AG04450 (cell line): Measurements from ENCODE around the gene DLL3. TPM values are rescaled to one million over a fixed set of nuclear protein-coding genes. Genes with fewer than 3 reads are reported as not detected.
"Not testable (repeated sequence)": the region's sequence is repeated elsewhere in the genome, so short reads cannot be mapped to it uniquely, and the experiment has no call there.

Experiments
- CTCF ChIA-PET: fragments of 300-600, 350-600 bp; formaldehyde crosslinking; extraction: SDS; loops from one replicate; lab custom pipeline; 2022; ENCODE audit warnings: antibody characterized with exemption, inconsistent platforms; lab: Charles Lee
- POLR2A ChIA-PET: fragments of 350-600 bp; formaldehyde crosslinking; extraction: SDS; loops from one replicate; lab custom pipeline; 2021; ENCODE audit warnings: antibody characterized with exemption, inconsistent platforms; lab: Yijun Ruan, JAX
- DNase-seq: peaks from one replicate; pipeline ENCODE4 v3.0.0-alpha.2; 2011; ENCODE audit warnings: low read depth, low spot score
- H3K27ac ChIP-seq: one replicate; pipeline ENCODE4 v1.5.1; 2012; ENCODE audit warnings: low read depth, low read length, control low read depth
- H3K27me3 ChIP-seq: one replicate; pipeline ENCODE4 v1.6.0; 2012; ENCODE audit warnings: low read length; ENCODE audit not compliant: control insufficient read depth, insufficient read depth
- H3K4me3 ChIP-seq: 2 replicates; pipeline ENCODE4 v1.5.1; 2011; ENCODE audit warnings: mild to moderate bottlenecking, low read depth, low read length, control low read depth
- H3K9me3 ChIP-seq: 2 replicates; pipeline ENCODE4 v1.5.1; 2012; ENCODE audit warnings: low read length; ENCODE audit not compliant: control insufficient read depth, insufficient read depth
- CTCF ChIP-seq: IDR thresholded peaks from 2 replicates; pipeline ENCODE4 v1.5.1; 2011; ENCODE audit warnings: low read depth, low read length, control low read depth, inconsistent platforms
- polyA minus RNA-seq: library from RNA; depleted of rRNA, polyadenylated mRNA; stranded (reverse); fragments of >200 nt; gene quantifications from 2 replicates; pipeline ENCODE4 v1.2.3, GENCODE V29; 2011; rRNA and poly(A)+ RNA removed
- polyA plus RNA-seq: library from polyadenylated mRNA; depleted of rRNA; stranded (reverse); fragments of >200 nt; gene quantifications from 2 replicates; pipeline ENCODE4 v1.2.3, GENCODE V29; 2011; rRNA removed

DLL3 gene, protein sequence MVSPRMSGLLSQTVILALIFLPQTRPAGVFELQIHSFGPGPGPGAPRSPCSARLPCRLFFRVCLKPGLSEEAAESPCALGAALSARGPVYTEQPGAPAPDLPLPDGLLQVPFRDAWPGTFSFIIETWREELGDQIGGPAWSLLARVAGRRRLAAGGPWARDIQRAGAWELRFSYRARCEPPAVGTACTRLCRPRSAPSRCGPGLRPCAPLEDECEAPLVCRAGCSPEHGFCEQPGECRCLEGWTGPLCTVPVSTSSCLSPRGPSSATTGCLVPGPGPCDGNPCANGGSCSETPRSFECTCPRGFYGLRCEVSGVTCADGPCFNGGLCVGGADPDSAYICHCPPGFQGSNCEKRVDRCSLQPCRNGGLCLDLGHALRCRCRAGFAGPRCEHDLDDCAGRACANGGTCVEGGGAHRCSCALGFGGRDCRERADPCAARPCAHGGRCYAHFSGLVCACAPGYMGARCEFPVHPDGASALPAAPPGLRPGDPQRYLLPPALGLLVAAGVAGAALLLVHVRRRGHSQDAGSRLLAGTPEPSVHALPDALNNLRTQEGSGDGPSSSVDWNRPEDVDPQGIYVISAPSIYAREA
- polyA plus RNA-seq (0.47 and 0.58 TPM in 2 replicates), polyA minus RNA-seq (0.18 TPM in 1 of 2 replicates, not detected in the other)

GRCh38 chr19:39498798-39499642, at the start of gene DLL3:
Gene DLL3, plus strand, starts transcription at chr19:39498947. Its CDS starts 28 bp downstream, at chr19:39498975.
- no peak for DNase-seq
- POLR2A ChIA-PET = interaction anchor here (1.6 kb wide), 1 partner anchor 63 kb away, joined by 8 read pairs; the partner anchor contains the start of gene RPS16
- Histone ChIP-seq H3K27ac (no peak within 1 kb of the TSS), H3K27me3 (peaks cover 43% of the 10 kb centered on the region), H3K9me3 (peaks cover 3% of the 10 kb centered on the region; the same call in 1 of the 2 replicates), H3K4me3 (peak within 1 kb of the TSS; percentile 39)
- TF ChIP-seq CTCF = no peak
- CTCF ChIA-PET = interaction anchor here (0.6 to 1.9 kb wide), 3 partner anchors 35 to 59 kb away, joined by 3 to 10 read pairs (median 4); partner anchors contain the start of gene EID2

DNA sequence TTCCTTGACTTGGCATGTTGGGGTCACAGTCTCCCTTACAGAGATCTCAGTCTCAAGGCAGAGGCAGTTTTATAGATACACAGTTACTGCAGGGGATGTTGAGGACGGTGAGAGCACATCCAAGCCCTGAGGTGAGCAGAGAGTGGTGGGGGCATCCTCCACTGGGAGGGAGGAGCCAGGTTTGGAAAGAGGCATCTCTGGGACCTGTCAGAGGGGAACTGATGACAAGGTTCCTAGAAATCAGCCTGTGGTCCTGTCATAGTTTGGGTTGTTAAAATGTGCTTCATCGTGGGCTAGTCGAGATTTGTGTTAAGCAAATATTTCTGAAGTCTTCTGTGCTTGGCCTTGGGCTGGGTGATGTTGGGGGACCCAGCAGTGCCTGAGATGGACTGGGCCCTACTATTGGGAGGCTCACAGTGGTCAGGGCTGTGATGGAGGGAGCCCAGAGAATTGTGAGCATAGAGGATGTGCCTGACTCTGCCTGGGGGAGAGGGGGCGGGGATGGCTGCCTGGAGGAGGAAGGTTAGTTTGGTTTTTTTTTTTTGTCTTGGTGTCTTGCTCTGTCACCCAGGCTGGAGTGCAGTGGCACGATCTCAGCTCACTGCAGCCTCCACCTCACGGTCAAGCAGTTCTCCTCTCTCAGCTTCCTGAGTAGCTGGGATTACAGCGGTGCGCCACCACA, 49.5 kb upstream of the DLL3 start:
- ChIA-PET POLR2A (no interaction called here), CTCF (interaction anchor here (0.5 kb wide), 1 partner anchor 26 kb away, joined by 3 read pairs; no protein-coding TSS in a partner anchor)

GRCh38 chr19:39451257-39451656, 47.5 kb upstream of the DLL3 start:
- H3K9me3 ChIP-seq, DNase-seq, POLR2A ChIA-PET, CTCF ChIA-PET, H3K27me3 ChIP-seq, H3K27ac ChIP-seq, H3K4me3 ChIP-seq: not testable (repeated sequence)

More for the DNA sequence above, 49.5 kb upstream of the DLL3 start:
- H3K27ac ChIP-seq = no peak overlapping the region
- H3K9me3 ChIP-seq = no peaks in the 10 kb centered on the region; the same call in 1 of the 2 replicates
- H3K27me3 ChIP-seq = no peaks in the 10 kb centered on the region
- DNase-seq = no peak
- H3K4me3 ChIP-seq = no peak overlapping the region
- no peak for TF ChIP-seq CTCF

DNA sequence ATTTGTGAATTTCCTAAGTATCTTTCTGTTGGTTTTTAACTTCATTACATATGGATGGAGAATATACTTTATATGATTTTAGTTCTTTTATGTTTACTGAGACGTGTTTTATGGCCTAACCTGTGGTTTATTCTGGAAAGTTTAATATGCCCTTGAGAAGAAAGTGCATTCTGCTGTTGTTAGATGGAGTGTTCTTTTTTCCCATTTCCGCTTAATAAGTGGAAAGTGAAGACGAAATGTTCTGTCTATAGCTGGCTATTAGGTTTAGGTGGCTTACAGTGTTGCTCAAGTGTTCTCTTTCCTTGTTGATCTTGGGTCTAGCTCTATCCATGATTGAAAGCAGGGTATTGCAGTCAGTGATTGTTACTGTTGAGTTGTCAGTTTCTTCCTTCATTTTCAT, 35.3 kb upstream of the DLL3 start:
- no peaks in the 10 kb centered on the region; the same call in 1 of the 2 replicates for H3K9me3 ChIP-seq
- TF ChIP-seq CTCF = no peak
- H3K4me3 ChIP-seq = no peak overlapping the region
- CTCF ChIA-PET = interaction anchor here (0.6 to 2.3 kb wide), 2 partner anchors 11 to 22 kb away, joined by 4 to 14 read pairs; no protein-coding TSS in a partner anchor
- POLR2A ChIA-PET = interaction anchor here (0.6 kb wide), 1 partner anchor 17 kb away, joined by 7 read pairs; the partner anchor contains the start of gene TIMM50
- H3K27me3 ChIP-seq = no peaks in the 10 kb centered on the region
- DNase-seq = no peak
- H3K27ac ChIP-seq = no peak overlapping the region
